Neural progenitor cell (in vitro differentiated cells): ENCODE data around the gene CCDC149. TPM values are rescaled to one million over a fixed set of nuclear protein-coding genes. Genes with fewer than 3 reads are reported as not detected.

ENCODE experiments used
- DNase-seq: peaks from one replicate; pipeline ENCODE4 v3.0.0-alpha.2; 2016; ENCODE audit warnings: low spot score
- H2AFZ ChIP-seq: fragments of 200-600 bp; sonication (generic); replicated peaks from 2 replicates; pipeline ENCODE4 v1.6.1; 2016; ENCODE audit warnings: antibody characterized with exemption
- H3F3A ChIP-seq: fragments of 200-600 bp; sonication (generic); 2 replicates; pipeline ENCODE4 v1.6.1; 2016; ENCODE audit warnings: antibody characterized with exemption, low read depth
- H3K27ac ChIP-seq: fragments of 200-600 bp; sonication (generic); 2 replicates; pipeline ENCODE4 v1.5.1; 2016; ENCODE audit warnings: mild to moderate bottlenecking
- H3K27me3 ChIP-seq: fragments of 200-600 bp; sonication (generic); 2 replicates; pipeline ENCODE4 v1.6.1; 2016; ENCODE audit warnings: mild to moderate bottlenecking, moderate library complexity
- H3K36me3 ChIP-seq: fragments of 200-600 bp; sonication (generic); 2 replicates; pipeline ENCODE4 v1.5.1; 2016
- H3K4me1 ChIP-seq: fragments of 200-600 bp; sonication (generic); 2 replicates; pipeline ENCODE4 v1.6.1; 2016; ENCODE audit warnings: mixed run types
- H3K4me2 ChIP-seq: fragments of 200-600 bp; sonication (generic); 2 replicates; pipeline ENCODE4 v1.6.1; 2016
- H3K4me3 ChIP-seq: fragments of 200-600 bp; sonication (generic); 2 replicates; pipeline ENCODE4 v1.5.1; 2016
- H3K79me2 ChIP-seq: fragments of 200-600 bp; sonication (generic); 2 replicates; pipeline ENCODE4 v1.6.1; 2016; ENCODE audit warnings: low read depth
- H3K9ac ChIP-seq: fragments of 200-600 bp; sonication (generic); 2 replicates; pipeline ENCODE4 v1.6.1; 2016
- H3K9me3 ChIP-seq: fragments of 200-600 bp; sonication (generic); 2 replicates; pipeline ENCODE4 v1.5.1; 2016; ENCODE audit warnings: low read depth
- H4K20me1 ChIP-seq: fragments of 200-600 bp; sonication (generic); 2 replicates; pipeline ENCODE4 v1.6.1; 2016; ENCODE audit warnings: low read depth
- H3K27ac Mint-ChIP-seq: 3 replicates; pipeline ENCODE4 v1.8.0; 2021; ENCODE audit warnings: mixed read lengths
- H3K27me3 Mint-ChIP-seq: 2 replicates; pipeline ENCODE4 v1.8.0; 2022; ENCODE audit warnings: low read depth, mild to moderate bottlenecking, inconsistent platforms, moderate library complexity, mixed read lengths; ENCODE audit not compliant: insufficient read depth
- H3K36me3 Mint-ChIP-seq: 3 replicates; pipeline ENCODE4 v1.8.0; 2021; ENCODE audit warnings: mixed read lengths
- H3K4me1 Mint-ChIP-seq: 3 replicates; pipeline ENCODE4 v1.8.0; 2021; ENCODE audit warnings: mixed read lengths
- H3K4me3 Mint-ChIP-seq: 3 replicates; pipeline ENCODE4 v1.8.0; 2021; ENCODE audit warnings: mild to moderate bottlenecking, moderate library complexity, mixed read lengths
- H3K9me3 Mint-ChIP-seq: 3 replicates; pipeline ENCODE4 v1.8.0; 2020; ENCODE audit warnings: mixed read lengths
- CTCF ChIP-seq: fragments of 200-600 bp; sonication (generic); IDR thresholded peaks from 2 replicates; pipeline ENCODE4 v1.5.1; 2017; ENCODE audit warnings: antibody characterized with exemption, mild to moderate bottlenecking
- EZH2 ChIP-seq: fragments of 200-600 bp; sonication (generic); IDR thresholded peaks from 2 replicates; pipeline ENCODE4 v1.6.1; 2017; ENCODE audit warnings: antibody characterized with exemption, mild to moderate bottlenecking, moderate library complexity
- EZH2phosphoT487 ChIP-seq: fragments of 200-600 bp; sonication (generic); IDR thresholded peaks from 2 replicates; pipeline ENCODE4 v1.6.1; 2017; ENCODE audit warnings: antibody characterized with exemption
- total RNA-seq: library from RNA; depleted of rRNA; stranded (reverse); fragments of >200 nt; gene quantifications from 2 replicates; pipeline ENCODE4 v1.2.3, GENCODE V29; 2015; ENCODE audit warnings: low replicate concordance

CCDC149 gene
- total RNA-seq, 1 donor from 2014 or later: 3.4 TPM

DNA sequence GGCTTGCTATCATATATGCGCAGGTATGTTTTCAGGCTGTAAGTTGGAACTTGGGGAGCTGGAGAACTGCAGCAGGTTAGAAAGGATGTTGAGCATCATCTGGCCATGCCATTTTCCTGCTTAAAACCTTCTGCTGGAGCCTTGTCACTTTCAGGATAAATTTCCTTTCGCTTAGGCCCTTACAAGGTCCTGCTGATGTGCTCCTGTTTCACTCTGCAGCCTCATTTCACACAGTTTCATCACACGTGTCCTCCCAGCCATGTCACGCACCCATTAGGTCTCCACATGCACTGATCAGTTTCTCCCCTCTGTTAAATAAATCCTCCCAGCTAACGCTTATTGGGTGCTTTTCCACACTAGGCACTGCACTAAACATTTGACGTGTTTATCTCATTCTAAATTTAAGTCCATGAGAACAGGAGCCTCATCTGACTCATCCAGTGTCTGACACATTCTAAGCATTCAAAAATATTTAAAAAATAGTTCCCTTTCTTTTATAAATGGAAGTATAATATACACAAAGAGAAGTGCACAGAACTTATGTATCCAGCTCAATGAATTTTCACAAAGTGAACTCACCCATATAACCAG, 102.9 kb downstream of the CCDC149 start:
- peaks cover 9% of the 10 kb centered on the region for H3K36me3 Mint-ChIP-seq
- H3K27ac Mint-ChIP-seq: no peak overlapping the region
- H3K9me3 Mint-ChIP-seq: peaks cover 2% of the 10 kb centered on the region
- Histone ChIP-seq H3K36me3 (no peaks in the 10 kb centered on the region), H3K4me3 (no peak overlapping the region), H3F3A (no peaks in the 10 kb centered on the region), H3K27ac (no peak overlapping the region), H3K4me1 (no peaks in the 10 kb centered on the region), H3K9ac (no peak overlapping the region), H2AFZ (no peak overlapping the region), H3K79me2 (no peaks in the 10 kb centered on the region), H3K4me2 (no peak overlapping the region), H3K27me3 (no peaks in the 10 kb centered on the region), H4K20me1 (no peaks in the 10 kb centered on the region), H3K9me3 (no peaks in the 10 kb centered on the region)
- DNase-seq: no peak
- no peaks in the 10 kb centered on the region for H3K4me1 Mint-ChIP-seq
- peaks cover 2% of the 10 kb centered on the region for H3K27me3 Mint-ChIP-seq
- TF ChIP-seq CTCF (no peak), EZH2phosphoT487 (no peak), EZH2 (no peak)
- no peak overlapping the region for H3K4me3 Mint-ChIP-seq

- H3K27me3 Mint-ChIP-seq: peaks cover 5% of the 10 kb centered on the region
- Histone ChIP-seq H3K4me2 (no peak overlapping the region), H3K79me2 (no peaks in the 10 kb centered on the region), H3K27me3 (no peaks in the 10 kb centered on the region), H3F3A (no peaks in the 10 kb centered on the region), H2AFZ (no peak overlapping the region), H3K36me3 (no peaks in the 10 kb centered on the region), H3K27ac (no peak overlapping the region), H3K9me3 (no peaks in the 10 kb centered on the region), H3K4me3 (no peak overlapping the region), H3K4me1 (no peaks in the 10 kb centered on the region), H3K9ac (no peak overlapping the region), H4K20me1 (no peaks in the 10 kb centered on the region)
- H3K27ac Mint-ChIP-seq: no peak overlapping the region
- H3K9me3 Mint-ChIP-seq: peaks cover 2% of the 10 kb centered on the region
- TF ChIP-seq CTCF: peak; percentile 41
- no peak for TF ChIP-seq EZH2phosphoT487
- TF ChIP-seq EZH2: no peak
- no peak overlapping the region for H3K4me3 Mint-ChIP-seq
- H3K36me3 Mint-ChIP-seq: peaks cover 9% of the 10 kb centered on the region
- H3K4me1 Mint-ChIP-seq: no peaks in the 10 kb centered on the region
- peak; percentile 31 for DNase-seq
These were observed 103.5 kb downstream of the CCDC149 start for GRCh38 chr4:24809376-24809775.

DNA sequence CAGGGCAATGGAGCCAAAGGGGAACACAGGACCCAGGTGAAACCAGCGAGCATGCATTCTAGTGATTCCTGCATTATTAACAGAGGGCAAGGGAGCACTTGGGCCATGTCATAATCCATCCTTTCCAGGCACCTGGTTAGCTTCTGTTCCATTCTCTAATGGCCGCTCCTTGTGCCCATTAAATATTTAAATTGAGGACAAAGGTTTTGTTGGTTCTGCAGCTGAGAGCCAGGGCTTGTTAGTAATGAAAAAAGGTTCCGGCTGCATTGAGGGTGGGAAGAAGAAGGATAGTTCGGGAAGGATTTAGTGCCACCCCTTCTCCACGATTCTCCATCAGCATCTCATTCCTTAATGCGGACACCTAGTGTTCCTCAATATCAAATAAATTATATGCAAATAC, 103.9 kb downstream of the CCDC149 start:
- no peaks in the 10 kb centered on the region for H4K20me1 ChIP-seq
- H3K4me2 ChIP-seq: no peak overlapping the region
- no peak overlapping the region for H3K27ac ChIP-seq
- no peak overlapping the region for H3K27ac Mint-ChIP-seq
- no peaks in the 10 kb centered on the region for H3K36me3 ChIP-seq
- H3K4me1 Mint-ChIP-seq: no peaks in the 10 kb centered on the region
- no peak overlapping the region for H2AFZ ChIP-seq
- peaks cover 5% of the 10 kb centered on the region for H3K27me3 Mint-ChIP-seq
- H3F3A ChIP-seq: no peaks in the 10 kb centered on the region
- no peak for DNase-seq
- peaks cover 2% of the 10 kb centered on the region for H3K9me3 Mint-ChIP-seq
- peaks cover 9% of the 10 kb centered on the region for H3K36me3 Mint-ChIP-seq
- no peaks in the 10 kb centered on the region for H3K9me3 ChIP-seq
- no peak overlapping the region for H3K9ac ChIP-seq
- H3K4me3 Mint-ChIP-seq: no peak overlapping the region
- no peaks in the 10 kb centered on the region for H3K27me3 ChIP-seq
- no peaks in the 10 kb centered on the region for H3K79me2 ChIP-seq
- H3K4me3 ChIP-seq: no peak overlapping the region
- H3K4me1 ChIP-seq: no peaks in the 10 kb centered on the region
- TF ChIP-seq EZH2 (no peak), EZH2phosphoT487 (no peak), CTCF (no peak)
